ENCODE results near the gene DSTN. TPM values are rescaled to one million over a fixed set of nuclear protein-coding genes. Genes with fewer than 3 reads are reported as not detected.
A peak's percentile ranks its signal among the peaks of the same experiment; 100 is the strongest.

DSTN gene
- total and polyA plus RNA-seq, 10 donors, result 62.0 to 157 (median 98.5) TPM

DNA sequence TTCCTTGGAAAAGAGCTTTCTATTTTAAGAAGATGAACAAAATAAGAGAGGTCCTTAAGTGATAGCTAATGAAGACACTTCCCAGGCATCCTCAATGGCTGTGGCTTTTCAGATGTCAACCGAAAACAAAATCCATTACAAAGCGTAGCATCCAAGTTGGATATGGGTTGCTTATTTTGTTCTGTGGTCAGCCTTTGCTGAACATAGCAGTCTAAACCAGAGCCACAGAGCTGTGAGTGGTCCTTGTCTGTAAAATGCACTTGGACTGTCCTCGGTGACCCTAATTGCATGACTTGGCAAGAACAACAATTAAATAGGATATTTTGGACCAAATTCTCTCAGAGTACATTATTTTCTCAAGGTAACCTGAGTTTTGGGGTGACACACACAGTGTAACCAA, 28.3 kb upstream of the DSTN start:
- no peak overlapping the region for H3K27ac ChIP-seq
- 86 to 94% (median 92%) methylated on average over 3 of the region's 3 CpGs for WGBS, 5 donors

DNA sequence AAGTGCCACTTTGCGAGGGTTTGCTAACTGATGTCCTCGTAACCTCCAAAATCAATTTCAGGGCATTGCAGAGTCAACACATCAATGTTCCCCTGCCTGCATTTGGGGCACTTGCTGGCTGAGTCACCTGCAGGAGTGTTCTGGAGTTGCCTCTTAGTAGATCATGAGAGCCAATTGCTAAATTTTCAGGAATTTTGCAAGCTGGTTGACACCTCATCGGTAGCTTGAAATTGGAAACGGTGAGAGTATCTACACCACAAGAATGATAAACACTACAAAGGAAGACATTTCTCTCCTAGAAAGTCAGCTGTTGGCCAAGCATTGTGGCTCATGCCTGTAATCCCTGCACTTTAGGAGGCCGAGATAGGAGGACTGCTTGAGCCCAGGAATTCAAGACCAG, 27.9 kb upstream of the DSTN start:
- Histone ChIP-seq H3K36me3 (no peaks in the 10 kb centered on the region), H3K4me1 (peaks cover 0 to 2% (median 0%) of the 10 kb centered on the region in 6 donors), H3K4me3 (no peak overlapping the region), H3K27ac (no peak overlapping the region), H3K9me3 (no peaks in the 10 kb centered on the region), H3K27me3 (replicated peaks in 1 of 7) (peaks cover 0 to 21% (median 0%) of the 10 kb centered on the region in 7 donors)
- no peak for DNase-seq
- no peak for TF ChIP-seq POLR2AphosphoS5 (IDR thresholded peaks at IDR 0.05)
- TF ChIP-seq, protein P1, sequence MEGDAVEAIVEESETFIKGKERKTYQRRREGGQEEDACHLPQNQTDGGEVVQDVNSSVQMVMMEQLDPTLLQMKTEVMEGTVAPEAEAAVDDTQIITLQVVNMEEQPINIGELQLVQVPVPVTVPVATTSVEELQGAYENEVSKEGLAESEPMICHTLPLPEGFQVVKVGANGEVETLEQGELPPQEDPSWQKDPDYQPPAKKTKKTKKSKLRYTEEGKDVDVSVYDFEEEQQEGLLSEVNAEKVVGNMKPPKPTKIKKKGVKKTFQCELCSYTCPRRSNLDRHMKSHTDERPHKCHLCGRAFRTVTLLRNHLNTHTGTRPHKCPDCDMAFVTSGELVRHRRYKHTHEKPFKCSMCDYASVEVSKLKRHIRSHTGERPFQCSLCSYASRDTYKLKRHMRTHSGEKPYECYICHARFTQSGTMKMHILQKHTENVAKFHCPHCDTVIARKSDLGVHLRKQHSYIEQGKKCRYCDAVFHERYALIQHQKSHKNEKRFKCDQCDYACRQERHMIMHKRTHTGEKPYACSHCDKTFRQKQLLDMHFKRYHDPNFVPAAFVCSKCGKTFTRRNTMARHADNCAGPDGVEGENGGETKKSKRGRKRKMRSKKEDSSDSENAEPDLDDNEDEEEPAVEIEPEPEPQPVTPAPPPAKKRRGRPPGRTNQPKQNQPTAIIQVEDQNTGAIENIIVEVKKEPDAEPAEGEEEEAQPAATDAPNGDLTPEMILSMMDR (IDR thresholded peaks at IDR 0.05 in 8 of 11, conservative IDR thresholded peaks at IDR 0.05 in 3 of 11), result no peak
- intact Hi-C loops (cut with DNase I; ENCODE audit: low total_unique reads), result no loop called here
- 90 to 97% (median 91%) methylated on average over 5 of the region's 5 CpGs for WGBS, 5 donors

More for the DNA sequence above, 28.3 kb upstream of the DSTN start:
- no peak for DNase-seq
- intact Hi-C loops (cut with DNase I; ENCODE audit: low total_unique reads), result no loop called here
- Histone ChIP-seq H3K9me3 (no peaks in the 10 kb centered on the region), H3K4me3 (no peak overlapping the region), H3K4me1 (peaks cover 0 to 5% (median 0%) of the 10 kb centered on the region in 6 donors), H3K36me3 (no peaks in the 10 kb centered on the region), H3K27me3 (replicated peaks in 1 of 7) (peaks cover 0 to 21% (median 0%) of the 10 kb centered on the region in 7 donors)
- TF ChIP-seq POLR2AphosphoS5 (IDR thresholded peaks at IDR 0.05) (no peak), POLR2A (IDR thresholded peaks at IDR 0.05) (no peak)
- TF ChIP-seq, protein P1 (IDR thresholded peaks at IDR 0.05 in 8 of 11, conservative IDR thresholded peaks at IDR 0.05 in 3 of 11), result no peak

DNA sequence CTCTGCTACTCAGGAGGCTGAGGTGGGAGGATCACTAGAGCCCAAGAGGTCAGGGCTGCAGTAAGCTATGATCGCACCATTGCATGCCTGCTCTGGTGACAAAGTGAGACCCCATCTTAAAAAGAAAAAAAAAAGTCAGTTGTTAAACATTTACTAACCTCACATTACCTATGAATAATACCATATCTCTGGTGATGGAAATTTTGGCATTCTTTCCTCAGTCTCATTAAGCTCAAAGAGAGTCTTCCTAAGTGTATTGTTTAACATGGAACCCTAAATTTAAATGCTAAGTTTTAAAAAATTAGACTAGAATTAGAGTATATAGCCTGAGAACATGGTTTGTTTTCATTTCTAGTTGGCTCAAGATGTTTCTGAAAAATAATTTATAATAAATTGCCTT, 27.4 kb upstream of the DSTN start:
- intact Hi-C loops (cut with DNase I; ENCODE audit: low total_unique reads), result no loop called here
- Histone ChIP-seq H3K27me3 (replicated peaks in 1 of 7) (peaks cover 0 to 20% (median 0%) of the 10 kb centered on the region in 7 donors), H3K4me3 (no peak overlapping the region), H3K27ac (no peak overlapping the region), H3K4me1 (no peaks in the 10 kb centered on the region), H3K36me3 (no peaks in the 10 kb centered on the region), H3K9me3 (no peaks in the 10 kb centered on the region)
- 94 to 100% (median 97%) methylated on average over 1 of the region's 1 CpG for whole genome bisulfite sequencing, 5 donors
- DNase-seq, result no peak
- TF ChIP-seq POLR2AphosphoS5 (IDR thresholded peaks at IDR 0.05) (no peak), POLR2A (IDR thresholded peaks at IDR 0.05) (no peak)
- TF ChIP-seq, protein P1 (IDR thresholded peaks at IDR 0.05 in 8 of 11, conservative IDR thresholded peaks at IDR 0.05 in 3 of 11), result no peak

DNA sequence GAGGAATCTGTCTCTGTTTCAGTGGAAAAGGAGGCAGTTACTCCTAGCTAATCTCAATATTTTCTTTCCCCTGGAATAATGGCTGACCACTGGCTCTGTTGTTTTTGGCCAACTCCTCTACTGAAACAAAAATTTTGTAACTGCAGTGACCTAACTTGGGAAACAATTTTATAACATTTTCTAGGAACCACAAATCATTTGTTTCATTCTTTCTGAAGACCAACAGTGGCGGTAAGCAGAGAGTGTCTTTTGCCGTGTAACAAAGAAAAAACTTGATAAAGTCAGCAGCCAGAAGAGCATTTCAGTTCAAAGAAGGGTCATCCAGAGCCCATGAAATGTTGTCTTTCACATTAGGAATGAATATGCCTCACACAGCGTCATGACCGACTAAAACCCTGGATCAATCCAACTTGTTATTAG, 26.9 kb upstream of the DSTN start:
- H3K9me3 ChIP-seq, result no peaks in the 10 kb centered on the region
- H3K4me1 ChIP-seq, result no peaks in the 10 kb centered on the region
- no peak for DNase-seq
- no peak overlapping the region for H3K4me3 ChIP-seq
- H3K36me3 ChIP-seq, result no peaks in the 10 kb centered on the region
- 70 to 82% (median 76%) methylated on average over 4 of the region's 4 CpGs for WGBS, 5 donors
- H3K27ac ChIP-seq, result peak overlapping the region in 4 of 8 donors; percentile 3 to 15 (median 12)
- TF ChIP-seq POLR2A (IDR thresholded peaks at IDR 0.05), result no peak
- TF ChIP-seq POLR2AphosphoS5 (IDR thresholded peaks at IDR 0.05), result no peak
- TF ChIP-seq, protein P1 (IDR thresholded peaks at IDR 0.05 in 8 of 11, conservative IDR thresholded peaks at IDR 0.05 in 3 of 11), result no peak
- peaks cover 0 to 15% (median 0%) of the 10 kb centered on the region in 7 donors for H3K27me3 ChIP-seq (replicated peaks in 1 of 7)
- intact Hi-C loops (cut with DNase I; ENCODE audit: low total_unique reads), result no loop called here
